Mesothelial cell of epicardium (in vitro differentiated cells): Measurements from ENCODE around the gene ZFYVE16. TPM values are rescaled to one million over a fixed set of nuclear protein-coding genes. Genes with fewer than 3 reads are reported as not detected.
"Not testable (repeated sequence)": the region's sequence is repeated elsewhere in the genome, so short reads cannot be mapped to it uniquely, and the experiment has no call there.

Experiments
- DNase-seq, 2 experiments: peaks; one replicate each; pipeline ENCODE4 v3.0.0; 2021; ENCODE audit warnings: low spot score in 2 of 2; ENCODE audit not compliant: unreplicated experiment in 2 of 2
- H3K27ac Mint-ChIP-seq: 2 replicates; pipeline ENCODE4 v1.8.0; 2021; ENCODE audit warnings: mixed read lengths
- H3K27me3 Mint-ChIP-seq: 2 replicates; pipeline ENCODE4 v1.8.0; 2021; ENCODE audit warnings: low read depth, mixed read lengths
- H3K36me3 Mint-ChIP-seq: 2 replicates; pipeline ENCODE4 v1.8.0; 2021; ENCODE audit warnings: mixed read lengths
- H3K4me1 Mint-ChIP-seq: 2 replicates; pipeline ENCODE4 v1.8.0; 2021; ENCODE audit warnings: mixed read lengths
- H3K4me3 Mint-ChIP-seq: 2 replicates; pipeline ENCODE4 v1.8.0; 2021; ENCODE audit warnings: mild to moderate bottlenecking, moderate library complexity, mixed read lengths
- H3K9me3 Mint-ChIP-seq: 2 replicates; pipeline ENCODE4 v1.8.0; 2021; ENCODE audit warnings: mixed read lengths
- total RNA-seq: library from RNA; stranded (reverse); gene quantifications from 3 replicates; pipeline ENCODE4 v1.2.1, GENCODE V29; 2021
- TF ChIP-seq, protein P1 (sequence below): fragments of 200-600 bp; sonication (generic); IDR thresholded peaks from one replicate; pipeline ENCODE4 v1.5.0; 2021; ENCODE audit warnings: antibody characterized with exemption; ENCODE audit not compliant: unreplicated experiment

ZFYVE16 gene
- total RNA-seq, 1 donor from 2014 or later: 76.6 TPM

- H3K36me3 Mint-ChIP-seq: no peaks in the 10 kb centered on the region
- H3K27me3 Mint-ChIP-seq: no peaks in the 10 kb centered on the region
- TF ChIP-seq, protein P1, sequence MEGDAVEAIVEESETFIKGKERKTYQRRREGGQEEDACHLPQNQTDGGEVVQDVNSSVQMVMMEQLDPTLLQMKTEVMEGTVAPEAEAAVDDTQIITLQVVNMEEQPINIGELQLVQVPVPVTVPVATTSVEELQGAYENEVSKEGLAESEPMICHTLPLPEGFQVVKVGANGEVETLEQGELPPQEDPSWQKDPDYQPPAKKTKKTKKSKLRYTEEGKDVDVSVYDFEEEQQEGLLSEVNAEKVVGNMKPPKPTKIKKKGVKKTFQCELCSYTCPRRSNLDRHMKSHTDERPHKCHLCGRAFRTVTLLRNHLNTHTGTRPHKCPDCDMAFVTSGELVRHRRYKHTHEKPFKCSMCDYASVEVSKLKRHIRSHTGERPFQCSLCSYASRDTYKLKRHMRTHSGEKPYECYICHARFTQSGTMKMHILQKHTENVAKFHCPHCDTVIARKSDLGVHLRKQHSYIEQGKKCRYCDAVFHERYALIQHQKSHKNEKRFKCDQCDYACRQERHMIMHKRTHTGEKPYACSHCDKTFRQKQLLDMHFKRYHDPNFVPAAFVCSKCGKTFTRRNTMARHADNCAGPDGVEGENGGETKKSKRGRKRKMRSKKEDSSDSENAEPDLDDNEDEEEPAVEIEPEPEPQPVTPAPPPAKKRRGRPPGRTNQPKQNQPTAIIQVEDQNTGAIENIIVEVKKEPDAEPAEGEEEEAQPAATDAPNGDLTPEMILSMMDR: no peak
- peaks cover 4% of the 10 kb centered on the region for H3K4me1 Mint-ChIP-seq
- H3K9me3 Mint-ChIP-seq: no peaks in the 10 kb centered on the region
- H3K27ac Mint-ChIP-seq: no peak overlapping the region
- DNase-seq: no peak
- H3K4me3 Mint-ChIP-seq: no peak overlapping the region
Observed at GRCh38 chr5:80387063-80387768, 20.6 kb upstream of the ZFYVE16 start.

- Mint-ChIP-seq H3K27ac (no peak overlapping the region), H3K9me3 (peaks cover 10% of the 10 kb centered on the region), H3K36me3 (no peaks in the 10 kb centered on the region), H3K4me3 (no peak overlapping the region), H3K4me1 (peaks cover 4% of the 10 kb centered on the region), H3K27me3 (no peaks in the 10 kb centered on the region)
- TF ChIP-seq, protein P1: no peak
- no peak for DNase-seq
Observed at GRCh38 chr5:80389580-80389979, 18.3 kb upstream of the ZFYVE16 start.

DNA sequence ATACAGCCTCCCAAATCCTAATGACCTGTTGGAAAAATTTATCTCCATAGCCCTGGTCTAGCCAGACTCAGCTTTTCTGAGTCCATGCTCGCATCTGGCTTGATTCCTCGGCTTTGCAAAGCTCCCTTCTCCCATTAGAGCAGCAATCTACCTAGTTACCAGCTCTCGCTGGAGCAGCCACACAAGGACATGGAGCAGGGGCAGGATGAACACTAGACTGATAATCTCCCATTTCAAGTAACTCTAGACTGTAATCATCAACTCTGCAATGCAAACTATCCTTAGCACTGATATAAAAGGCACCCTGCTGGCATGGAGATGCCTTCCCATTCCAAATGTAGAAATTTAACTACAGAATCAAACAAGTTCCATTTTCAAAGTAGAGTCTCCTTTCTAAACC, 17.5 kb upstream of the ZFYVE16 start:
- H3K27ac Mint-ChIP-seq: not testable (repeated sequence)

DNA sequence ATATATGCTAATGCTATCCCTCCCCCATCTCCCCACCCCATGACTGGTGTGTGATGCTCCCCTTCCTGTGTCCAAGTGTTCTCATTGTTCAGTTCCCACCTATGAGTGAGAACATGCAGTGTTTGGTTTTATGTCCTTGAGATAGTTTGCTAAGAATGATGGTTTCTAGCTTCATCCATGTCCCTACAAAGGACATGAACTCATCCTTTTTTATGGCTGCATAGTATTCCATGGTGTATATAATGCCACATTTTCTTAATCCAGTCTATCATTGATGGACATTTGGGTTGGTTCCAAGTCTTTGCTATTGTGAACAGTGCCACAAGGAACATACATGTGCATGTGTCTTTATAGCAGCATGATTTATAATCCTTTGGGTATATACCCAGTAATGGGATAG, 16.6 kb upstream of the ZFYVE16 start:
- DNase-seq, H3K27ac Mint-ChIP-seq, H3K4me3 Mint-ChIP-seq, H3K36me3 Mint-ChIP-seq, H3K27me3 Mint-ChIP-seq, H3K4me1 Mint-ChIP-seq: not testable (repeated sequence)
- H3K9me3 Mint-ChIP-seq: peaks cover 15% of the 10 kb centered on the region

More for the DNA sequence above, 17.5 kb upstream of the ZFYVE16 start:
- not testable (repeated sequence) for H3K27me3 Mint-ChIP-seq, H3K4me1 Mint-ChIP-seq, DNase-seq, H3K4me3 Mint-ChIP-seq, H3K36me3 Mint-ChIP-seq
- H3K9me3 Mint-ChIP-seq: peaks cover 15% of the 10 kb centered on the region

GRCh38 chr5:80399526-80400239, 8.2 kb upstream of the ZFYVE16 start:
- DNase-seq: no peak
- Mint-ChIP-seq H3K4me1 (peaks cover 4% of the 10 kb centered on the region), H3K4me3 (no peak overlapping the region), H3K27ac (no peak overlapping the region), H3K27me3 (no peaks in the 10 kb centered on the region), H3K36me3 (no peaks in the 10 kb centered on the region), H3K9me3 (peaks cover 4% of the 10 kb centered on the region)
- TF ChIP-seq, protein P1: no peak

DNA sequence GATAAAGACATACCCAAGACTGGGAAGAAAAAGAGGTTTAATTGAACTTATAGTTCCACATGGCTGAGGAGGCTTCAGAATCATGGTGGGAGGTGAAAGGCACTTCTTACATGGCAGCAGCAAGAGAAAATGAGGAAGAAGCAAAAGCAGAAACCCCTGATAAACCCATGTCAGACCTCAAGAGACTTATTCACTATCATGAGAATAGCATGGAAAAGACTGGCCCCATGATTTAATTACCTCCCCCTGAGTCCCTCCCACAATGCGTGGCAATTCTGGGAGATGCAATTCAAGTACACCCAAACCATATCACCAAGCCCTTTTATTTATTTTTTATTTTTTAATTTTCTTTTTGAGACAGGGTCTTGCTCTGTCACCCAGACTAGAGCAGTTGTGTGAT, 7.5 kb upstream of the ZFYVE16 start:
- H3K9me3 Mint-ChIP-seq, H3K27me3 Mint-ChIP-seq: not testable (repeated sequence)

GRCh38 chr5:80403782-80404181, 4.1 kb upstream of the ZFYVE16 start:
- DNase-seq: no peak
- H3K9me3 Mint-ChIP-seq: no peaks in the 10 kb centered on the region
- H3K4me1 Mint-ChIP-seq: peaks cover 10% of the 10 kb centered on the region
- H3K36me3 Mint-ChIP-seq: no peaks in the 10 kb centered on the region
- no peak overlapping the region for H3K27ac Mint-ChIP-seq
- no peaks in the 10 kb centered on the region for H3K27me3 Mint-ChIP-seq
- no peak overlapping the region for H3K4me3 Mint-ChIP-seq
- TF ChIP-seq, protein P1: no peak

More for the DNA sequence above, 7.5 kb upstream of the ZFYVE16 start:
- not testable (repeated sequence) for H3K4me3 Mint-ChIP-seq, DNase-seq, H3K36me3 Mint-ChIP-seq, H3K4me1 Mint-ChIP-seq, H3K27ac Mint-ChIP-seq
